WTC11 (cell line): ENCODE measurements around the gene KIAA1210. TPM values are rescaled to one million over a fixed set of nuclear protein-coding genes. Genes with fewer than 3 reads are reported as not detected.

Experiments
- ATAC-seq: fragments of 200-7000 bp; cut with Tn5 transposase; 2 replicates; pipeline ENCODE4 v1.10.0; 2021; ENCODE audit warnings: mild to moderate bottlenecking, moderate library complexity
- CTCF ChIA-PET: fragments of 300-600 bp; sonication (Branson Sonifier 250); formaldehyde crosslinking; loops from one replicate; lab custom pipeline; 2021; ENCODE audit warnings: antibody characterized with exemption; lab: Charles Lee
- POLR2A ChIA-PET: fragments of 350-600 bp; sonication (Branson Sonifier 250); formaldehyde crosslinking; loops from one replicate; lab custom pipeline; 2021; ENCODE audit warnings: antibody characterized with exemption; lab: Charles Lee
- DNase-seq: peaks from one replicate; pipeline ENCODE4 v3.0.0; 2021; ENCODE audit warnings: low spot score
- H3K27ac Mint-ChIP-seq: 2 replicates; pipeline ENCODE4 v1.8.0; 2021; ENCODE audit warnings: mixed read lengths
- H3K27me3 Mint-ChIP-seq: 2 replicates; pipeline ENCODE4 v1.8.0; 2021; ENCODE audit warnings: low read depth, mild to moderate bottlenecking, moderate library complexity, mixed read lengths
- H3K36me3 Mint-ChIP-seq: 2 replicates; pipeline ENCODE4 v1.8.0; 2021; ENCODE audit warnings: mixed read lengths
- H3K4me1 Mint-ChIP-seq: 2 replicates; pipeline ENCODE4 v1.8.0; 2022; ENCODE audit warnings: mixed read lengths
- H3K4me3 Mint-ChIP-seq: 2 replicates; pipeline ENCODE4 v1.8.0; 2021; ENCODE audit warnings: mild to moderate bottlenecking, moderate library complexity, mixed read lengths
- H3K9me3 Mint-ChIP-seq: 2 replicates; pipeline ENCODE4 v1.8.0; 2021; ENCODE audit warnings: mixed read lengths
- ATF1 ChIP-seq: sonication (generic); formaldehyde crosslinking; IDR thresholded peaks from 2 replicates; pipeline ENCODE4 v1.8.1; 2023; ENCODE audit warnings: mild to moderate bottlenecking, moderate library complexity, missing genetic modification reagents
- E2F4 ChIP-seq: sonication (generic); formaldehyde crosslinking; IDR thresholded peaks from 2 replicates; pipeline ENCODE4 v1.8.1; 2022; ENCODE audit warnings: low read depth, mild to moderate bottlenecking, moderate library complexity, missing genetic modification reagents, borderline replicate concordance
- E2F5 ChIP-seq: sonication (generic); formaldehyde crosslinking; IDR thresholded peaks from 2 replicates; pipeline ENCODE4 v1.8.1; 2022; ENCODE audit warnings: mild to moderate bottlenecking, moderate library complexity, missing genetic modification reagents
- EMX1 ChIP-seq: fragments of 250-450 bp; sonication (Bioruptor Pico); IDR thresholded peaks from 2 replicates; pipeline ENCODE4 v1.8.0; 2021; ENCODE audit warnings: mild to moderate bottlenecking
- FOXP1 ChIP-seq: sonication (generic); formaldehyde crosslinking; IDR thresholded peaks from 2 replicates; pipeline ENCODE4 v1.8.0; 2022; ENCODE audit warnings: missing genetic modification reagents, mild to moderate bottlenecking, moderate library complexity, borderline replicate concordance
- GTF2I ChIP-seq: fragments of 250-450 bp; sonication (Bioruptor Pico); conservative IDR thresholded peaks from 2 replicates; pipeline ENCODE4 v1.4.0; 2021; ENCODE audit warnings: mild to moderate bottlenecking
- HMGA2 ChIP-seq: fragments of 250-450 bp; sonication (Bioruptor Pico); IDR thresholded peaks from 2 replicates; pipeline ENCODE4 v1.4.0; 2021; ENCODE audit warnings: mild to moderate bottlenecking, moderate library complexity
- IRF2 ChIP-seq: sonication (generic); formaldehyde crosslinking; IDR thresholded peaks from 2 replicates; pipeline ENCODE4 v1.8.0; 2022; ENCODE audit warnings: low read depth, missing genetic modification reagents, borderline replicate concordance
- JAZF1 ChIP-seq: fragments of 250-450 bp; sonication (Bioruptor Pico); IDR thresholded peaks from 2 replicates; pipeline ENCODE4 v1.9.0; 2021; ENCODE audit warnings: moderate library complexity, mild to moderate bottlenecking, inconsistent platforms
- KAT7 ChIP-seq: sonication (generic); formaldehyde crosslinking; IDR thresholded peaks from 2 replicates; pipeline ENCODE4 v1.8.1; 2023; ENCODE audit warnings: missing genetic modification reagents, mild to moderate bottlenecking, borderline replicate concordance
- MXD4 ChIP-seq: fragments of 250-450 bp; sonication (Bioruptor Pico); IDR thresholded peaks from 2 replicates; pipeline ENCODE4 v1.8.0; 2021; ENCODE audit warnings: mild to moderate bottlenecking, moderate library complexity, borderline replicate concordance
- MYBL2 ChIP-seq: sonication (generic); formaldehyde crosslinking; IDR thresholded peaks from 2 replicates; pipeline ENCODE4 v1.8.1; 2023; ENCODE audit warnings: mild to moderate bottlenecking, moderate library complexity, missing genetic modification reagents
- NFE2L1 ChIP-seq: sonication (generic); formaldehyde crosslinking; IDR thresholded peaks from 2 replicates; pipeline ENCODE4 v1.8.1; 2023; ENCODE audit warnings: missing genetic modification reagents
- NR2C2 ChIP-seq: sonication (generic); formaldehyde crosslinking; IDR thresholded peaks from 2 replicates; pipeline ENCODE4 v1.8.0; 2022; ENCODE audit warnings: mild to moderate bottlenecking, missing genetic modification reagents
- RELA ChIP-seq: sonication (generic); formaldehyde crosslinking; IDR thresholded peaks from 2 replicates; pipeline ENCODE4 v1.8.1; 2022; ENCODE audit warnings: missing genetic modification reagents, mild to moderate bottlenecking, borderline replicate concordance
- RORB ChIP-seq: fragments of 250-450 bp; sonication (Bioruptor Pico); IDR thresholded peaks from 2 replicates; pipeline ENCODE4 v1.9.0; 2021; ENCODE audit warnings: mild to moderate bottlenecking
- TCF7 ChIP-seq: sonication (generic); formaldehyde crosslinking; IDR thresholded peaks from 2 replicates; pipeline ENCODE4 v1.8.0; 2022; ENCODE audit warnings: mild to moderate bottlenecking, low read depth, missing genetic modification reagents, moderate library complexity
- ZNF138 ChIP-seq: sonication (generic); formaldehyde crosslinking; conservative IDR thresholded peaks from 2 replicates; pipeline ENCODE4 v1.8.1; 2022; ENCODE audit warnings: mild to moderate bottlenecking, moderate library complexity, missing genetic modification reagents
- ZNF671 ChIP-seq: fragments of 250-450 bp; sonication (Bioruptor Pico); IDR thresholded peaks from 2 replicates; pipeline ENCODE4 v1.8.0; 2021; ENCODE audit warnings: mild to moderate bottlenecking
- total RNA-seq: library from RNA; stranded (reverse); gene quantifications from 3 replicates; pipeline ENCODE4 v1.2.3, GENCODE V29; 2021
- TF ChIP-seq, protein P1 (sequence below): fragments of 250-450 bp; sonication (Bioruptor Pico); IDR thresholded peaks from 2 replicates; pipeline ENCODE4 v1.9.0; 2021; ENCODE audit warnings: mild to moderate bottlenecking
- TF ChIP-seq, protein P2 (sequence below): sonication (generic); formaldehyde crosslinking; IDR thresholded peaks from 2 replicates; pipeline ENCODE4 v1.8.0; 2022; ENCODE audit warnings: missing genetic modification reagents
- TF ChIP-seq, protein P3 (sequence below): sonication (generic); formaldehyde crosslinking; IDR thresholded peaks from 2 replicates; pipeline ENCODE4 v1.8.1; 2023; ENCODE audit warnings: mild to moderate bottlenecking, missing genetic modification reagents, moderate library complexity
- TF ChIP-seq, protein P4 (sequence below): sonication (generic); formaldehyde crosslinking; IDR thresholded peaks from 2 replicates; pipeline ENCODE4 v1.8.1; 2022; ENCODE audit warnings: missing genetic modification reagents, borderline replicate concordance
- TF ChIP-seq, protein P5 (sequence below): fragments of 250-450 bp; sonication (Bioruptor Pico); IDR thresholded peaks from 2 replicates; pipeline ENCODE4 v1.8.0; 2021; ENCODE audit warnings: mild to moderate bottlenecking

Gene KIAA1210
- total RNA-seq, 1 experiment from 2014 or later, result not detected

- no peak for ATAC-seq
- Mint-ChIP-seq H3K27me3 (peaks cover 3% of the 10 kb centered on the region; the same call in 1 of the 2 replicates), H3K4me1 (peaks cover 4% of the 10 kb centered on the region; the same call in 1 of the 2 replicates), H3K9me3 (peaks cover 24% of the 10 kb centered on the region), H3K4me3 (no peak overlapping the region), H3K27ac (no peak overlapping the region), H3K36me3 (peaks cover 7% of the 10 kb centered on the region)
- CTCF ChIA-PET, result no interaction called here
- TF ChIP-seq NR2C2 (CRISPR knock-in tag), result no peak
- TF ChIP-seq HMGA2 (CRISPR knock-in tag), result no peak
- TF ChIP-seq EMX1 (CRISPR knock-in tag), result no peak
- no peak for TF ChIP-seq ZNF671 (CRISPR knock-in tag)
- TF ChIP-seq, protein P1, sequence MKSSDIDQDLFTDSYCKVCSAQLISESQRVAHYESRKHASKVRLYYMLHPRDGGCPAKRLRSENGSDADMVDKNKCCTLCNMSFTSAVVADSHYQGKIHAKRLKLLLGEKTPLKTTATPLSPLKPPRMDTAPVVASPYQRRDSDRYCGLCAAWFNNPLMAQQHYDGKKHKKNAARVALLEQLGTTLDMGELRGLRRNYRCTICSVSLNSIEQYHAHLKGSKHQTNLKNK (CRISPR knock-in tag), result no peak
- TF ChIP-seq, protein P2, sequence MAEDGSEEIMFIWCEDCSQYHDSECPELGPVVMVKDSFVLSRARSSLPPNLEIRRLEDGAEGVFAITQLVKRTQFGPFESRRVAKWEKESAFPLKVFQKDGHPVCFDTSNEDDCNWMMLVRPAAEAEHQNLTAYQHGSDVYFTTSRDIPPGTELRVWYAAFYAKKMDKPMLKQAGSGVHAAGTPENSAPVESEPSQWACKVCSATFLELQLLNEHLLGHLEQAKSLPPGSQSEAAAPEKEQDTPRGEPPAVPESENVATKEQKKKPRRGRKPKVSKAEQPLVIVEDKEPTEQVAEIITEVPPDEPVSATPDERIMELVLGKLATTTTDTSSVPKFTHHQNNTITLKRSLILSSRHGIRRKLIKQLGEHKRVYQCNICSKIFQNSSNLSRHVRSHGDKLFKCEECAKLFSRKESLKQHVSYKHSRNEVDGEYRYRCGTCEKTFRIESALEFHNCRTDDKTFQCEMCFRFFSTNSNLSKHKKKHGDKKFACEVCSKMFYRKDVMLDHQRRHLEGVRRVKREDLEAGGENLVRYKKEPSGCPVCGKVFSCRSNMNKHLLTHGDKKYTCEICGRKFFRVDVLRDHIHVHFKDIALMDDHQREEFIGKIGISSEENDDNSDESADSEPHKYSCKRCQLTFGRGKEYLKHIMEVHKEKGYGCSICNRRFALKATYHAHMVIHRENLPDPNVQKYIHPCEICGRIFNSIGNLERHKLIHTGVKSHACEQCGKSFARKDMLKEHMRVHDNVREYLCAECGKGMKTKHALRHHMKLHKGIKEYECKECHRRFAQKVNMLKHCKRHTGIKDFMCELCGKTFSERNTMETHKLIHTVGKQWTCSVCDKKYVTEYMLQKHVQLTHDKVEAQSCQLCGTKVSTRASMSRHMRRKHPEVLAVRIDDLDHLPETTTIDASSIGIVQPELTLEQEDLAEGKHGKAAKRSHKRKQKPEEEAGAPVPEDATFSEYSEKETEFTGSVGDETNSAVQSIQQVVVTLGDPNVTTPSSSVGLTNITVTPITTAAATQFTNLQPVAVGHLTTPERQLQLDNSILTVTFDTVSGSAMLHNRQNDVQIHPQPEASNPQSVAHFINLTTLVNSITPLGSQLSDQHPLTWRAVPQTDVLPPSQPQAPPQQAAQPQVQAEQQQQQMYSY, result no peak
- no peak for TF ChIP-seq ATF1 (CRISPR knock-in tag)
- TF ChIP-seq, protein P3, sequence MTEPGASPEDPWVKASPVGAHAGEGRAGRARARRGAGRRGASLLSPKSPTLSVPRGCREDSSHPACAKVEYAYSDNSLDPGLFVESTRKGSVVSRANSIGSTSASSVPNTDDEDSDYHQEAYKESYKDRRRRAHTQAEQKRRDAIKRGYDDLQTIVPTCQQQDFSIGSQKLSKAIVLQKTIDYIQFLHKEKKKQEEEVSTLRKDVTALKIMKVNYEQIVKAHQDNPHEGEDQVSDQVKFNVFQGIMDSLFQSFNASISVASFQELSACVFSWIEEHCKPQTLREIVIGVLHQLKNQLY, result no peak
- no peak for TF ChIP-seq FOXP1 (CRISPR knock-in tag)
- TF ChIP-seq, protein P4, sequence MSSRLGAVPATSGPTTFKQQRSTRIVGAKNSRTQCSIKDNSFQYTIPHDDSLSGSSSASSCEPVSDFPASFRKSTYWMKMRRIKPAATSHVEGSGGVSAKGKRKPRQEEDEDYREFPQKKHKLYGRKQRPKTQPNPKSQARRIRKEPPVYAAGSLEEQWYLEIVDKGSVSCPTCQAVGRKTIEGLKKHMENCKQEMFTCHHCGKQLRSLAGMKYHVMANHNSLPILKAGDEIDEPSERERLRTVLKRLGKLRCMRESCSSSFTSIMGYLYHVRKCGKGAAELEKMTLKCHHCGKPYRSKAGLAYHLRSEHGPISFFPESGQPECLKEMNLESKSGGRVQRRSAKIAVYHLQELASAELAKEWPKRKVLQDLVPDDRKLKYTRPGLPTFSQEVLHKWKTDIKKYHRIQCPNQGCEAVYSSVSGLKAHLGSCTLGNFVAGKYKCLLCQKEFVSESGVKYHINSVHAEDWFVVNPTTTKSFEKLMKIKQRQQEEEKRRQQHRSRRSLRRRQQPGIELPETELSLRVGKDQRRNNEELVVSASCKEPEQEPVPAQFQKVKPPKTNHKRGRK (CRISPR knock-in tag), result no peak
- no peak for TF ChIP-seq TCF7 (CRISPR knock-in tag)
- POLR2A ChIA-PET, result no interaction called here
- no peak for DNase-seq
These were observed 91.2 kb downstream of the KIAA1210 start for GRCh38 chrX:119036107-119037029.

- ChIA-PET CTCF (no interaction called here), POLR2A (no interaction called here)
- Mint-ChIP-seq H3K4me3 (no peak overlapping the region), H3K36me3 (peaks cover 7% of the 10 kb centered on the region), H3K27me3 (peaks cover 3% of the 10 kb centered on the region; the same call in 1 of the 2 replicates), H3K4me1 (no peaks in the 10 kb centered on the region), H3K27ac (no peak overlapping the region), H3K9me3 (peaks cover 32% of the 10 kb centered on the region)
- ATAC-seq (no peak), DNase-seq (no peak)
- TF ChIP-seq E2F5, result no peak
- TF ChIP-seq MXD4 (CRISPR knock-in tag), result no peak
- no peak for TF ChIP-seq RORB
- TF ChIP-seq, protein P5, sequence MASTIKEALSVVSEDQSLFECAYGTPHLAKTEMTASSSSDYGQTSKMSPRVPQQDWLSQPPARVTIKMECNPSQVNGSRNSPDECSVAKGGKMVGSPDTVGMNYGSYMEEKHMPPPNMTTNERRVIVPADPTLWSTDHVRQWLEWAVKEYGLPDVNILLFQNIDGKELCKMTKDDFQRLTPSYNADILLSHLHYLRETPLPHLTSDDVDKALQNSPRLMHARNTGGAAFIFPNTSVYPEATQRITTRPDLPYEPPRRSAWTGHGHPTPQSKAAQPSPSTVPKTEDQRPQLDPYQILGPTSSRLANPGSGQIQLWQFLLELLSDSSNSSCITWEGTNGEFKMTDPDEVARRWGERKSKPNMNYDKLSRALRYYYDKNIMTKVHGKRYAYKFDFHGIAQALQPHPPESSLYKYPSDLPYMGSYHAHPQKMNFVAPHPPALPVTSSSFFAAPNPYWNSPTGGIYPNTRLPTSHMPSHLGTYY (CRISPR knock-in tag), result no peak
- no peak for TF ChIP-seq ZNF671 (CRISPR knock-in tag)
- no peak for TF ChIP-seq GTF2I (CRISPR knock-in tag)
- no peak for TF ChIP-seq E2F4
- no peak for TF ChIP-seq IRF2 (CRISPR knock-in tag)
- TF ChIP-seq RELA (CRISPR knock-in tag), result no peak
- no peak for TF ChIP-seq MYBL2 (CRISPR knock-in tag)
- TF ChIP-seq NFE2L1 (CRISPR knock-in tag), result no peak
- no peak for TF ChIP-seq KAT7 (CRISPR knock-in tag)
- TF ChIP-seq ZNF138 (CRISPR knock-in tag), result no peak
- no peak for TF ChIP-seq JAZF1 (CRISPR knock-in tag)
These were observed 96.6 kb downstream of the KIAA1210 start for GRCh38 chrX:119030990-119031389.
